ENCODE measurements around the gene ASTN1.

DNA sequence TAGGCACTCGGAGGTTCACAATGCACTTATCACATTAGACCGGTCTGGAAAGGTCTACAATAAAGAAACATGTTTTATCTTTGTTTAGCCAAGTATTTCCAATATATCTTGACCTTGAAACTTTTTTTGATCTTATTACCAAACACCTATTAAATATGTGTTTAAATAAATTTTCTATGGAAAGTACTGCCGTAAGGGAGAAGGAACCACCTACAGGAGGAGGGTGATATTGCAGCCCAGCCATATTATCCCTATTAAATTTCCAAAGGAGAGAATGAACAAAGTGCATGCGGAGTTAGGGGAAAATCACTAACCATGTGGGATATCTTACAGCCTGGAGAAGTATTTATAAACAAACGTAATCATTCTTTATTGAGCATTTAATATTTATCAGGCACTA, 20.7 kb upstream of the ASTN1 start:
- TF ChIP-seq, protein P1, sequence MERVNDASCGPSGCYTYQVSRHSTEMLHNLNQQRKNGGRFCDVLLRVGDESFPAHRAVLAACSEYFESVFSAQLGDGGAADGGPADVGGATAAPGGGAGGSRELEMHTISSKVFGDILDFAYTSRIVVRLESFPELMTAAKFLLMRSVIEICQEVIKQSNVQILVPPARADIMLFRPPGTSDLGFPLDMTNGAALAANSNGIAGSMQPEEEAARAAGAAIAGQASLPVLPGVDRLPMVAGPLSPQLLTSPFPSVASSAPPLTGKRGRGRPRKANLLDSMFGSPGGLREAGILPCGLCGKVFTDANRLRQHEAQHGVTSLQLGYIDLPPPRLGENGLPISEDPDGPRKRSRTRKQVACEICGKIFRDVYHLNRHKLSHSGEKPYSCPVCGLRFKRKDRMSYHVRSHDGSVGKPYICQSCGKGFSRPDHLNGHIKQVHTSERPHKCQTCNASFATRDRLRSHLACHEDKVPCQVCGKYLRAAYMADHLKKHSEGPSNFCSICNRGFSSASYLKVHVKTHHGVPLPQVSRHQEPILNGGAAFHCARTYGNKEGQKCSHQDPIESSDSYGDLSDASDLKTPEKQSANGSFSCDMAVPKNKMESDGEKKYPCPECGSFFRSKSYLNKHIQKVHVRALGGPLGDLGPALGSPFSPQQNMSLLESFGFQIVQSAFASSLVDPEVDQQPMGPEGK (tag by site-specific recombination; IDR thresholded peaks at IDR 0.05) = no peak
- no peak for TF ChIP-seq ZIC2 (tag by site-specific recombination; IDR thresholded peaks at IDR 0.05)
- TF ChIP-seq ZBTB11 (tag by site-specific recombination; conservative IDR thresholded peaks at IDR 0.05; ENCODE audit: low read depth) = no peak
- TF ChIP-seq, protein P2, sequence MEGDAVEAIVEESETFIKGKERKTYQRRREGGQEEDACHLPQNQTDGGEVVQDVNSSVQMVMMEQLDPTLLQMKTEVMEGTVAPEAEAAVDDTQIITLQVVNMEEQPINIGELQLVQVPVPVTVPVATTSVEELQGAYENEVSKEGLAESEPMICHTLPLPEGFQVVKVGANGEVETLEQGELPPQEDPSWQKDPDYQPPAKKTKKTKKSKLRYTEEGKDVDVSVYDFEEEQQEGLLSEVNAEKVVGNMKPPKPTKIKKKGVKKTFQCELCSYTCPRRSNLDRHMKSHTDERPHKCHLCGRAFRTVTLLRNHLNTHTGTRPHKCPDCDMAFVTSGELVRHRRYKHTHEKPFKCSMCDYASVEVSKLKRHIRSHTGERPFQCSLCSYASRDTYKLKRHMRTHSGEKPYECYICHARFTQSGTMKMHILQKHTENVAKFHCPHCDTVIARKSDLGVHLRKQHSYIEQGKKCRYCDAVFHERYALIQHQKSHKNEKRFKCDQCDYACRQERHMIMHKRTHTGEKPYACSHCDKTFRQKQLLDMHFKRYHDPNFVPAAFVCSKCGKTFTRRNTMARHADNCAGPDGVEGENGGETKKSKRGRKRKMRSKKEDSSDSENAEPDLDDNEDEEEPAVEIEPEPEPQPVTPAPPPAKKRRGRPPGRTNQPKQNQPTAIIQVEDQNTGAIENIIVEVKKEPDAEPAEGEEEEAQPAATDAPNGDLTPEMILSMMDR (tag by site-specific recombination; IDR thresholded peaks at IDR 0.05) = no peak
- TF ChIP-seq ZBTB1 (tag by site-specific recombination; IDR thresholded peaks at IDR 0.05) = no peak
- TF ChIP-seq ZNF324 (tag by site-specific recombination; IDR thresholded peaks at IDR 0.05) = no peak
- TF ChIP-seq, protein P3, sequence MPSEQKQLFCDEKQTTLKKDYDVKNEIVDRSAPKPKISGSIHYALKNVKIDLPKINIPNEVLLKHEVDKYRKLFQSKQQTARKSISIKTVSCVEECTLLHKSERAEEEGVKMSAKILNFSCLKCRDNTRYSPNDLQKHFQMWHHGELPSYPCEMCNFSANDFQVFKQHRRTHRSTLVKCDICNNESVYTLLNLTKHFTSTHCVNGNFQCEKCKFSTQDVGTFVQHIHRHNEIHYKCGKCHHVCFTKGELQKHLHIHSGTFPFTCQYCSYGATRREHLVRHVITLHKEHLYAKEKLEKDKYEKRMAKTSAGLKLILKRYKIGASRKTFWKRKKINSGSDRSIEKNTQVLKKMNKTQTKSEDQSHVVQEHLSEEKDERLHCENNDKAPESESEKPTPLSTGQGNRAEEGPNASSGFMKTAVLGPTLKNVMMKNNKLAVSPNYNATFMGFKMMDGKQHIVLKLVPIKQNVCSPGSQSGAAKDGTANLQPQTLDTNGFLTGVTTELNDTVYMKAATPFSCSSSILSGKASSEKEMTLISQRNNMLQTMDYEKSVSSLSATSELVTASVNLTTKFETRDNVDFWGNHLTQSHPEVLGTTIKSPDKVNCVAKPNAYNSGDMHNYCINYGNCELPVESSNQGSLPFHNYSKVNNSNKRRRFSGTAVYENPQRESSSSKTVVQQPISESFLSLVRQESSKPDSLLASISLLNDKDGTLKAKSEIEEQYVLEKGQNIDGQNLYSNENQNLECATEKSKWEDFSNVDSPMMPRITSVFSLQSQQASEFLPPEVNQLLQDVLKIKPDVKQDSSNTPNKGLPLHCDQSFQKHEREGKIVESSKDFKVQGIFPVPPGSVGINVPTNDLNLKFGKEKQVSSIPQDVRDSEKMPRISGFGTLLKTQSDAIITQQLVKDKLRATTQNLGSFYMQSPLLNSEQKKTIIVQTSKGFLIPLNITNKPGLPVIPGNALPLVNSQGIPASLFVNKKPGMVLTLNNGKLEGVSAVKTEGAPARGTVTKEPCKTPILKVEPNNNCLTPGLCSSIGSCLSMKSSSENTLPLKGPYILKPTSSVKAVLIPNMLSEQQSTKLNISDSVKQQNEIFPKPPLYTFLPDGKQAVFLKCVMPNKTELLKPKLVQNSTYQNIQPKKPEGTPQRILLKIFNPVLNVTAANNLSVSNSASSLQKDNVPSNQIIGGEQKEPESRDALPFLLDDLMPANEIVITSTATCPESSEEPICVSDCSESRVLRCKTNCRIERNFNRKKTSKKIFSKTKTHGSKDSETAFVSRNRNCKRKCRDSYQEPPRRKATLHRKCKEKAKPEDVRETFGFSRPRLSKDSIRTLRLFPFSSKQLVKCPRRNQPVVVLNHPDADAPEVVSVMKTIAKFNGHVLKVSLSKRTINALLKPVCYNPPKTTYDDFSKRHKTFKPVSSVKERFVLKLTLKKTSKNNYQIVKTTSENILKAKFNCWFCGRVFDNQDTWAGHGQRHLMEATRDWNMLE (tag by site-specific recombination; conservative IDR thresholded peaks at IDR 0.05; ENCODE audit: low read depth) = no peak
- no peak for TF ChIP-seq ZNF561 (tag by site-specific recombination; IDR thresholded peaks at IDR 0.05; ENCODE audit: borderline replicate concordance)
- TF ChIP-seq ZNF174 (tag by site-specific recombination; IDR thresholded peaks at IDR 0.05) = no peak
- TF ChIP-seq TRIM28 (IDR thresholded peaks at IDR 0.05; ENCODE audit: borderline replicate concordance, low read length) = no peak
